HEK293 (cell line): ENCODE measurements around the gene KRTAP6-3.

Experiments used
- BCL6B ChIP-seq: fragments of 450-650 bp; formaldehyde crosslinking; IDR thresholded peaks from 2 replicates; pipeline ENCODE4 v1.5.1; 2017; ENCODE audit warnings: missing biosample characterization, missing genetic modification characterization
- CTCF ChIP-seq: fragments of 450-650 bp; formaldehyde crosslinking; IDR thresholded peaks from 2 replicates; pipeline ENCODE4 v1.5.1; 2016; ENCODE audit warnings: missing biosample characterization, missing genetic modification characterization
- ELK4 ChIP-seq: IDR thresholded peaks from 2 replicates; pipeline ENCODE4 v1.6.1; 2011; ENCODE audit warnings: mild to moderate bottlenecking, low read depth, low read length, borderline replicate concordance
- PRDM10 ChIP-seq: fragments of 450-650 bp; formaldehyde crosslinking; IDR thresholded peaks from 2 replicates; pipeline ENCODE4 v1.5.1; 2016; ENCODE audit warnings: missing biosample characterization, missing genetic modification characterization
- TCF7L2 ChIP-seq: IDR thresholded peaks from 2 replicates; pipeline ENCODE4 v1.6.1; 2011; ENCODE audit warnings: low read depth, mild to moderate bottlenecking, inconsistent platforms, low read length, moderate library complexity, borderline replicate concordance
- ZBTB48 ChIP-seq: fragments of 450-650 bp; formaldehyde crosslinking; IDR thresholded peaks from 2 replicates; pipeline ENCODE4 v1.5.1; 2016; ENCODE audit warnings: missing biosample characterization, missing genetic modification characterization
- ZNF121 ChIP-seq: fragments of 450-650 bp; formaldehyde crosslinking; IDR thresholded peaks from 2 replicates; pipeline ENCODE4 v1.5.1; 2016; ENCODE audit warnings: missing biosample characterization, missing genetic modification characterization
- ZNF157 ChIP-seq: fragments of 450-650 bp; formaldehyde crosslinking; IDR thresholded peaks from 2 replicates; pipeline ENCODE4 v1.5.1; 2016; ENCODE audit warnings: missing biosample characterization, missing genetic modification characterization
- ZNF223 ChIP-seq: fragments of 450-650 bp; formaldehyde crosslinking; IDR thresholded peaks from 2 replicates; pipeline ENCODE4 v1.5.1; 2016; ENCODE audit warnings: missing biosample characterization, missing genetic modification characterization
- ZNF302 ChIP-seq: fragments of 450-650 bp; formaldehyde crosslinking; IDR thresholded peaks from 2 replicates; pipeline ENCODE4 v1.5.1; 2016; ENCODE audit warnings: missing biosample characterization, missing genetic modification characterization, low read depth
- ZNF398 ChIP-seq: fragments of 450-650 bp; formaldehyde crosslinking; IDR thresholded peaks from 2 replicates; pipeline ENCODE4 v1.5.1; 2017; ENCODE audit warnings: missing biosample characterization, missing genetic modification characterization
- ZSCAN30 ChIP-seq: fragments of 450-650 bp; IDR thresholded peaks from 2 replicates; pipeline ENCODE4 v1.5.1; 2018; ENCODE audit warnings: missing biosample characterization, mild to moderate bottlenecking, missing genetic modification characterization, moderate library complexity
- TF ChIP-seq, protein P1 (sequence below): fragments of 450-650 bp; formaldehyde crosslinking; IDR thresholded peaks from 2 replicates; pipeline ENCODE4 v1.5.1; 2016; ENCODE audit warnings: missing biosample characterization, missing genetic modification characterization

DNA sequence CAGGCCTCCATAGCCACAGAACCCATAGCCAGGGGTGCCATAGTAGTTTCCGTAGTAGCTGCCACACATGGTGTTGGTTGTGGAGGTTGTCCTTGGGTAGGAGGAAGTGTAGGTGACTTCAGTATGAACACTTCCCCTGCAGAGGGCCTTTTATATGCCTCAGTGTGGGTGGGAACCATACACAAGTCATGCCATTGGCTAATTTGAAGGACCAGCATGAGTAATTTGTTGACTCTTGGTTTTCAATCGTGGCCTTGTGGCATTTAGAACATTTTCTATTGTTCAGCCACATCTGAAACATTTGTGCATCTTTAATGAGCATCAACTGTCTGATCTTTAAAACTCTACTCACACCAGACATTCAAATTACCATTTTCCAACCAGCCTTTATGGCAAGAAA lies 21.6 kb downstream of the KRTAP6-3 start, which contains the start of gene KRTAP6-1:
- TF ChIP-seq ZNF398 (tag by site-specific recombination) (no peak), CTCF (tag by site-specific recombination) (no peak), ZNF157 (tag by site-specific recombination) (no peak), ZNF121 (tag by site-specific recombination) (no peak), BCL6B (tag by site-specific recombination) (no peak), ZNF223 (no peak), ELK4 (no peak), ZSCAN30 (no peak), TCF7L2 (no peak), PRDM10 (no peak), ZBTB48 (tag by site-specific recombination) (no peak), ZNF302 (tag by site-specific recombination) (no peak)
- TF ChIP-seq, protein P1, sequence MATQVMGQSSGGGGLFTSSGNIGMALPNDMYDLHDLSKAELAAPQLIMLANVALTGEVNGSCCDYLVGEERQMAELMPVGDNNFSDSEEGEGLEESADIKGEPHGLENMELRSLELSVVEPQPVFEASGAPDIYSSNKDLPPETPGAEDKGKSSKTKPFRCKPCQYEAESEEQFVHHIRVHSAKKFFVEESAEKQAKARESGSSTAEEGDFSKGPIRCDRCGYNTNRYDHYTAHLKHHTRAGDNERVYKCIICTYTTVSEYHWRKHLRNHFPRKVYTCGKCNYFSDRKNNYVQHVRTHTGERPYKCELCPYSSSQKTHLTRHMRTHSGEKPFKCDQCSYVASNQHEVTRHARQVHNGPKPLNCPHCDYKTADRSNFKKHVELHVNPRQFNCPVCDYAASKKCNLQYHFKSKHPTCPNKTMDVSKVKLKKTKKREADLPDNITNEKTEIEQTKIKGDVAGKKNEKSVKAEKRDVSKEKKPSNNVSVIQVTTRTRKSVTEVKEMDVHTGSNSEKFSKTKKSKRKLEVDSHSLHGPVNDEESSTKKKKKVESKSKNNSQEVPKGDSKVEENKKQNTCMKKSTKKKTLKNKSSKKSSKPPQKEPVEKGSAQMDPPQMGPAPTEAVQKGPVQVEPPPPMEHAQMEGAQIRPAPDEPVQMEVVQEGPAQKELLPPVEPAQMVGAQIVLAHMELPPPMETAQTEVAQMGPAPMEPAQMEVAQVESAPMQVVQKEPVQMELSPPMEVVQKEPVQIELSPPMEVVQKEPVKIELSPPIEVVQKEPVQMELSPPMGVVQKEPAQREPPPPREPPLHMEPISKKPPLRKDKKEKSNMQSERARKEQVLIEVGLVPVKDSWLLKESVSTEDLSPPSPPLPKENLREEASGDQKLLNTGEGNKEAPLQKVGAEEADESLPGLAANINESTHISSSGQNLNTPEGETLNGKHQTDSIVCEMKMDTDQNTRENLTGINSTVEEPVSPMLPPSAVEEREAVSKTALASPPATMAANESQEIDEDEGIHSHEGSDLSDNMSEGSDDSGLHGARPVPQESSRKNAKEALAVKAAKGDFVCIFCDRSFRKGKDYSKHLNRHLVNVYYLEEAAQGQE (tag by site-specific recombination): no peak
